HepG2 (cell line): ENCODE results near the gene TPI1. TPM values are rescaled to one million over a fixed set of nuclear protein-coding genes. Genes with fewer than 3 reads are reported as not detected.

Experiments used
- AKAP8 ChIP-seq: sonication (generic); formaldehyde crosslinking; IDR thresholded peaks from 2 replicates; pipeline ENCODE4 v1.5.1; 2020; ENCODE audit warnings: mild to moderate bottlenecking, missing genetic modification reagents
- ATF7 ChIP-seq, 2 experiments: fragments of 450-650 bp in 1 of 2; sonication (generic) in 1 of 2; formaldehyde crosslinking in 1 of 2; IDR thresholded peaks; 2 replicates each; pipeline versions ENCODE4 v1.4.0 to v1.6.1; 2016 to 2020; ENCODE audit warnings: antibody characterized with exemption in 1 of 2, mild to moderate bottlenecking in 1 of 2, missing genetic modification reagents in 1 of 2
- CTCF ChIP-seq: sonication (generic); formaldehyde crosslinking; IDR thresholded peaks from 2 replicates; pipeline ENCODE4 v1.5.0; 2020; ENCODE audit warnings: mild to moderate bottlenecking, missing genetic modification reagents, moderate library complexity
- GPN1 ChIP-seq: sonication (generic); formaldehyde crosslinking; IDR thresholded peaks from 2 replicates; pipeline ENCODE4 v1.5.1; 2020; ENCODE audit warnings: missing genetic modification reagents, borderline replicate concordance
- HDAC1 ChIP-seq: sonication (generic); formaldehyde crosslinking; IDR thresholded peaks from 2 replicates; pipeline ENCODE4 v1.5.1; 2020; ENCODE audit warnings: mild to moderate bottlenecking, missing genetic modification reagents
- POLR2A ChIP-seq, 2 experiments: IDR thresholded peaks; 2 replicates each; pipeline ENCODE4 v1.6.1; 2011; ENCODE audit warnings: low read depth in 2 of 2, low read length in 2 of 2, mild to moderate bottlenecking in 1 of 2, moderate library complexity in 1 of 2; ENCODE audit not compliant: insufficient read depth in 1 of 2
- POLR2G ChIP-seq: fragments of 200-400 bp; formaldehyde crosslinking; IDR thresholded peaks from 2 replicates; pipeline ENCODE4 v1.6.1; 2018; ENCODE audit warnings: mild to moderate bottlenecking, low read depth, low read length, moderate library complexity
- RXRA ChIP-seq: sonication (generic); formaldehyde crosslinking; IDR thresholded peaks from 2 replicates; pipeline ENCODE4 v1.5.1; 2020; ENCODE audit warnings: missing genetic modification reagents
- SAP130 ChIP-seq: IDR thresholded peaks from 2 replicates; pipeline ENCODE4 v1.6.1; 2016; ENCODE audit warnings: low read depth
- SP5 ChIP-seq: IDR thresholded peaks from 2 replicates; pipeline ENCODE4 v1.6.1; 2016; ENCODE audit warnings: low read depth, borderline replicate concordance
- TARDBP ChIP-seq: sonication (generic); formaldehyde crosslinking; IDR thresholded peaks from 2 replicates; pipeline ENCODE4 v1.8.0; 2022; ENCODE audit warnings: mild to moderate bottlenecking, missing genetic modification reagents
- ZBTB7A ChIP-seq: sonication (generic); formaldehyde crosslinking; IDR thresholded peaks from 2 replicates; pipeline ENCODE4 v1.8.0; 2022; ENCODE audit warnings: mild to moderate bottlenecking, missing genetic modification reagents
- ZFX ChIP-seq: sonication (generic); formaldehyde crosslinking; IDR thresholded peaks from 2 replicates; pipeline ENCODE4 v1.4.0; 2020; ENCODE audit warnings: mild to moderate bottlenecking, low read depth, missing genetic modification reagents, moderate library complexity
- ZMYM2 ChIP-seq: sonication (generic); formaldehyde crosslinking; IDR thresholded peaks from 2 replicates; pipeline ENCODE4 v1.8.0; 2022; ENCODE audit warnings: mild to moderate bottlenecking, missing genetic modification reagents
- ZNF205 ChIP-seq: IDR thresholded peaks from 2 replicates; pipeline ENCODE4 v1.6.1; 2018; ENCODE audit warnings: missing biosample characterization, missing genetic modification reagents
- ZNF704 ChIP-seq: sonication (generic); formaldehyde crosslinking; IDR thresholded peaks from 2 replicates; pipeline ENCODE4 v1.8.1; 2023; ENCODE audit warnings: mild to moderate bottlenecking, inconsistent platforms, moderate library complexity, missing genetic modification reagents, borderline replicate concordance
- ZNF740 ChIP-seq: sonication (generic); formaldehyde crosslinking; IDR thresholded peaks from 2 replicates; pipeline ENCODE4 v1.4.0; 2020; ENCODE audit warnings: missing genetic modification reagents
- ZNF747 ChIP-seq: sonication (generic); formaldehyde crosslinking; IDR thresholded peaks from 2 replicates; pipeline ENCODE4 v1.8.1; 2023; ENCODE audit warnings: missing genetic modification reagents, mild to moderate bottlenecking, borderline replicate concordance
- ZNF766 ChIP-seq: sonication (generic); formaldehyde crosslinking; IDR thresholded peaks from 2 replicates; pipeline ENCODE4 v1.5.0; 2020; ENCODE audit warnings: missing genetic modification reagents, borderline replicate concordance
- polyA plus RNA-seq, 8 experiments: library from polyadenylated mRNA; depleted of rRNA in 3 of 8; stranded (reverse) in 7 of 8; unstranded in 1 of 8; fragments of >200 nt; fragmentation: Illumina TruSeq in 4 of 8; extraction: Trizol in 4 of 8; gene quantifications; 2 replicates each; pipeline versions ENCODE4 v1.2.1 to v1.2.3, GENCODE V29; 2011 to 2016; ENCODE audit warnings: low read depth in 4 of 8, missing spikeins in 1 of 8, mixed read lengths in 1 of 8; ENCODE audit not compliant: insufficient read depth in 1 of 8
- total RNA-seq, 5 experiments: library from RNA; depleted of rRNA; stranded (reverse); fragments of >200 nt; fragmentation: Illumina TruSeq; extraction: Trizol; gene quantifications; 2 replicates each; pipeline ENCODE4 v1.2.3, GENCODE V29; 2016; ENCODE audit warnings: low read depth in 1 of 5
- TF ChIP-seq, protein P1 (sequence below): sonication (generic); formaldehyde crosslinking; IDR thresholded peaks from 2 replicates; pipeline ENCODE4 v1.5.0; 2020; ENCODE audit warnings: mild to moderate bottlenecking, missing genetic modification reagents
- TF ChIP-seq, protein P2 (sequence below): sonication (generic); formaldehyde crosslinking; IDR thresholded peaks from 2 replicates; pipeline ENCODE4; 2020; ENCODE audit warnings: missing genetic modification reagents, mild to moderate bottlenecking, borderline replicate concordance

Gene TPI1
- total and polyA plus RNA-seq, 2 of the 13 experiments (the other 11 are each of a cell fraction or from before 2014, with no cell fraction given): 945 to 2,535 TPM

DNA sequence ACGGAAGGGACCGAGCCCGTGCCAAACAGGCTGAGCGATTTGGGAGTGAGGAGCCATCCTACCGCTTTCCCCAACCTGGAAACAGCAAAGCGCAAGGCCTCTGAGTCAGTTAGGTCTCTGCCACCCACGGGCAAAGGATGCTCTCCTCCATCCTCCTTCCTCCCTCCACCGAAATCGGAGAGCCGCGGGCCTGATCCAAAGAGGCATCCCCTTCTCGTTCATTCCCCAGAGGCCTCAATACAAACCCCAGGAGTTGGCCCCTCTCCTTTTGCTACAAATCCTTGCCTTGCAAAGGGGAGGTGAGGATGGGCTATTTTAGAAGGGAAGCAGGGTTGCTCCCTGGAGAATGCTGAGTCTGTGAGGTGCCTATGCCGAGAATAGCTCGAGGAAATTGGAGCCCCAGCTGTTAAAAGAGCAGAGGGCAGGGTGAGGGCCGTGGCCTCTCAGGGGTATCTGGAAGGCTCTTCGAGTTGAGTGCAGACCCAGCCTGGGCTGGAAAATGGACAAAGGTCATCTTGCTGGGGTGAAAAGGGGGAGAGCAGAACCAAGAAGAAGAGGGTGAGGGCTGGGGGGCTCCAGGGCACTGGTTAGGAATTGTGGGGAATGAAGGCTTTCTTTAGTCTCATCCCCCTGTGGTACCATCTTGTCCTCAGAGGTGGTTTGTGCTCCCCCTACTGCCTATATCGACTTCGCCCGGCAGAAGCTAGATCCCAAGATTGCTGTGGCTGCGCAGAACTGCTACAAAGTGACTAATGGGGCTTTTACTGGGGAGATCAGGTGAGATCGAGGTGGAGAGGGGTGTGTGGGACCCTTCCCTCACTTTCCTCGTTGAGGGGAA lies 1.1 kb downstream of the TPI1 start (continued):
- TF ChIP-seq, protein P1, sequence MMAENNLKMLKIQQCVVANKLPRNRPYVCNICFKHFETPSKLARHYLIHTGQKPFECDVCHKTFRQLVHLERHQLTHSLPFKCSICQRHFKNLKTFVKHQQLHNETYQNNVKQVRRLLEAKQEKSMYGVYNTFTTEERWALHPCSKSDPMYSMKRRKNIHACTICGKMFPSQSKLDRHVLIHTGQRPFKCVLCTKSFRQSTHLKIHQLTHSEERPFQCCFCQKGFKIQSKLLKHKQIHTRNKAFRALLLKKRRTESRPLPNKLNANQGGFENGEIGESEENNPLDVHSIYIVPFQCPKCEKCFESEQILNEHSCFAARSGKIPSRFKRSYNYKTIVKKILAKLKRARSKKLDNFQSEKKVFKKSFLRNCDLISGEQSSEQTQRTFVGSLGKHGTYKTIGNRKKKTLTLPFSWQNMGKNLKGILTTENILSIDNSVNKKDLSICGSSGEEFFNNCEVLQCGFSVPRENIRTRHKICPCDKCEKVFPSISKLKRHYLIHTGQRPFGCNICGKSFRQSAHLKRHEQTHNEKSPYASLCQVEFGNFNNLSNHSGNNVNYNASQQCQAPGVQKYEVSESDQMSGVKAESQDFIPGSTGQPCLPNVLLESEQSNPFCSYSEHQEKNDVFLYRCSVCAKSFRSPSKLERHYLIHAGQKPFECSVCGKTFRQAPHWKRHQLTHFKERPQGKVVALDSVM (CRISPR knock-in tag): 0 out of 2 replicates have a peak, but pooled peaks have one; percentile 3
- peak; percentile 50 for TF ChIP-seq CTCF (CRISPR knock-in tag)
- TF ChIP-seq ZNF747: peak; percentile 8; the same call in 1 of the 2 replicates
- TF ChIP-seq ZMYM2 (CRISPR knock-in tag): no peak
- TF ChIP-seq, protein P2, sequence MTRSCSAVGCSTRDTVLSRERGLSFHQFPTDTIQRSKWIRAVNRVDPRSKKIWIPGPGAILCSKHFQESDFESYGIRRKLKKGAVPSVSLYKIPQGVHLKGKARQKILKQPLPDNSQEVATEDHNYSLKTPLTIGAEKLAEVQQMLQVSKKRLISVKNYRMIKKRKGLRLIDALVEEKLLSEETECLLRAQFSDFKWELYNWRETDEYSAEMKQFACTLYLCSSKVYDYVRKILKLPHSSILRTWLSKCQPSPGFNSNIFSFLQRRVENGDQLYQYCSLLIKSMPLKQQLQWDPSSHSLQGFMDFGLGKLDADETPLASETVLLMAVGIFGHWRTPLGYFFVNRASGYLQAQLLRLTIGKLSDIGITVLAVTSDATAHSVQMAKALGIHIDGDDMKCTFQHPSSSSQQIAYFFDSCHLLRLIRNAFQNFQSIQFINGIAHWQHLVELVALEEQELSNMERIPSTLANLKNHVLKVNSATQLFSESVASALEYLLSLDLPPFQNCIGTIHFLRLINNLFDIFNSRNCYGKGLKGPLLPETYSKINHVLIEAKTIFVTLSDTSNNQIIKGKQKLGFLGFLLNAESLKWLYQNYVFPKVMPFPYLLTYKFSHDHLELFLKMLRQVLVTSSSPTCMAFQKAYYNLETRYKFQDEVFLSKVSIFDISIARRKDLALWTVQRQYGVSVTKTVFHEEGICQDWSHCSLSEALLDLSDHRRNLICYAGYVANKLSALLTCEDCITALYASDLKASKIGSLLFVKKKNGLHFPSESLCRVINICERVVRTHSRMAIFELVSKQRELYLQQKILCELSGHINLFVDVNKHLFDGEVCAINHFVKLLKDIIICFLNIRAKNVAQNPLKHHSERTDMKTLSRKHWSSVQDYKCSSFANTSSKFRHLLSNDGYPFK (CRISPR knock-in tag): no peak
- no peak for TF ChIP-seq ZNF766
- no peak for TF ChIP-seq SP5 (CRISPR knock-in tag)
- peak; percentile 1; the same call in 1 of the 2 replicates for TF ChIP-seq SAP130 (CRISPR knock-in tag)
- no peak for TF ChIP-seq ZBTB7A
- peak in 1 of 2 experiments; percentile 9; a peak in 1 of 4 replicates for TF ChIP-seq POLR2A (IDR thresholded peaks at IDR 0.05; ENCODE audit: insufficient read depth in 1 of 2, low read depth in 2 of 2, low read length in 2 of 2)
- 0 out of 2 replicates have a peak, but pooled peaks have one; percentile 4 for TF ChIP-seq ZNF205 (CRISPR knock-in tag)
- TF ChIP-seq GPN1: no peak
- TF ChIP-seq AKAP8 (CRISPR knock-in tag): peak; percentile 79
- TF ChIP-seq ZNF704: 0 out of 2 replicates have a peak, but pooled peaks have one; percentile 11
- no peak for TF ChIP-seq ZNF740 (CRISPR knock-in tag)
- TF ChIP-seq HDAC1 (CRISPR knock-in tag): peak; percentile 23; the same call in 1 of the 2 replicates
- TF ChIP-seq ATF7 (IDR thresholded peaks at IDR 0.05): no peak
- 0 out of 2 replicates have a peak, but pooled peaks have one; percentile 31 for TF ChIP-seq ATF7 (CRISPR knock-in tag; IDR thresholded peaks at IDR 0.05)
- 0 out of 2 replicates have a peak, but pooled peaks have one; percentile 16 for TF ChIP-seq POLR2G
- no peak for TF ChIP-seq ZFX
- TF ChIP-seq RXRA (CRISPR knock-in tag): no peak
- no peak for TF ChIP-seq TARDBP (CRISPR knock-in tag)
